Choroid plexus epithelial cell (primary cell): ENCODE measurements around the gene TNFRSF1A.

Source experiments
- DNase-seq: peaks from one replicate; pipeline ENCODE4 v3.0.0-alpha.2; 2010; ENCODE audit warnings: low read depth
- H3K4me3 ChIP-seq: 2 replicates; pipeline ENCODE4 v1.5.1; 2011; ENCODE audit warnings: low read depth, mild to moderate bottlenecking, control low read depth, low read length, moderate library complexity
- TF ChIP-seq, protein P1 (sequence below): conservative IDR thresholded peaks from 2 replicates; pipeline ENCODE4 v1.5.1; 2011; ENCODE audit warnings: low read depth, mild to moderate bottlenecking, control low read depth, inconsistent platforms, low read length, moderate library complexity

TNFRSF1A gene

GRCh38 chr12:6374028-6374785 is 32.3 kb upstream of the TNFRSF1A start:
- H3K4me3 ChIP-seq, result no peak overlapping the region
- TF ChIP-seq, protein P1, sequence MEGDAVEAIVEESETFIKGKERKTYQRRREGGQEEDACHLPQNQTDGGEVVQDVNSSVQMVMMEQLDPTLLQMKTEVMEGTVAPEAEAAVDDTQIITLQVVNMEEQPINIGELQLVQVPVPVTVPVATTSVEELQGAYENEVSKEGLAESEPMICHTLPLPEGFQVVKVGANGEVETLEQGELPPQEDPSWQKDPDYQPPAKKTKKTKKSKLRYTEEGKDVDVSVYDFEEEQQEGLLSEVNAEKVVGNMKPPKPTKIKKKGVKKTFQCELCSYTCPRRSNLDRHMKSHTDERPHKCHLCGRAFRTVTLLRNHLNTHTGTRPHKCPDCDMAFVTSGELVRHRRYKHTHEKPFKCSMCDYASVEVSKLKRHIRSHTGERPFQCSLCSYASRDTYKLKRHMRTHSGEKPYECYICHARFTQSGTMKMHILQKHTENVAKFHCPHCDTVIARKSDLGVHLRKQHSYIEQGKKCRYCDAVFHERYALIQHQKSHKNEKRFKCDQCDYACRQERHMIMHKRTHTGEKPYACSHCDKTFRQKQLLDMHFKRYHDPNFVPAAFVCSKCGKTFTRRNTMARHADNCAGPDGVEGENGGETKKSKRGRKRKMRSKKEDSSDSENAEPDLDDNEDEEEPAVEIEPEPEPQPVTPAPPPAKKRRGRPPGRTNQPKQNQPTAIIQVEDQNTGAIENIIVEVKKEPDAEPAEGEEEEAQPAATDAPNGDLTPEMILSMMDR, result no peak
- no peak for DNase-seq

- DNase-seq, result no peak
- TF ChIP-seq, protein P1, result no peak
- no peak overlapping the region for H3K4me3 ChIP-seq
Observed at GRCh38 chr12:6373022-6373787, 31.3 kb upstream of the TNFRSF1A start.

- no peak overlapping the region for H3K4me3 ChIP-seq
- TF ChIP-seq, protein P1, result no peak
- peak; percentile 83 for DNase-seq
Observed at GRCh38 chr12:6372403-6373003, 30.6 kb upstream of the TNFRSF1A start.

- DNase-seq, result peak; percentile 79
- H3K4me3 ChIP-seq, result no peak overlapping the region
- TF ChIP-seq, protein P1, result peak; percentile 56
Observed at GRCh38 chr12:6370994-6371754, 29.3 kb upstream of the TNFRSF1A start.

DNA sequence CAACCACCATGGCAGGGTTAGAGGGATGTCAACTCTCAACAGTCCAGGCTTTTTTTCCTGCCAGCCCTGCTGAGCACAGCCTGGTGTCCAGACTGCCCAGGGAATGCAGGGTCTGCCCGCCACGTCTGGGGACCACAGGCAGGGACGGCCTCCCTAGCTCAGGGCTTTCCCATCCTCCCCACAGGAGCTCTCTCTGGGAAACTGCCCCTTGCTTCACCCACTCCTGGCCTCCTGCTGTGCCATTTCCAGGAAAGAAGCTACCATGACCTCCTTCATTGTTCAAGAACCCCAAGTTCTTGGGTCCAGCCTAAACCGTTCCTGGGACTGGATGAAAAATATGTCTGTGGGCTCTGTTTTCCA is 28.7 kb upstream of the TNFRSF1A start:
- H3K4me3 ChIP-seq, result no peak overlapping the region

DNA sequence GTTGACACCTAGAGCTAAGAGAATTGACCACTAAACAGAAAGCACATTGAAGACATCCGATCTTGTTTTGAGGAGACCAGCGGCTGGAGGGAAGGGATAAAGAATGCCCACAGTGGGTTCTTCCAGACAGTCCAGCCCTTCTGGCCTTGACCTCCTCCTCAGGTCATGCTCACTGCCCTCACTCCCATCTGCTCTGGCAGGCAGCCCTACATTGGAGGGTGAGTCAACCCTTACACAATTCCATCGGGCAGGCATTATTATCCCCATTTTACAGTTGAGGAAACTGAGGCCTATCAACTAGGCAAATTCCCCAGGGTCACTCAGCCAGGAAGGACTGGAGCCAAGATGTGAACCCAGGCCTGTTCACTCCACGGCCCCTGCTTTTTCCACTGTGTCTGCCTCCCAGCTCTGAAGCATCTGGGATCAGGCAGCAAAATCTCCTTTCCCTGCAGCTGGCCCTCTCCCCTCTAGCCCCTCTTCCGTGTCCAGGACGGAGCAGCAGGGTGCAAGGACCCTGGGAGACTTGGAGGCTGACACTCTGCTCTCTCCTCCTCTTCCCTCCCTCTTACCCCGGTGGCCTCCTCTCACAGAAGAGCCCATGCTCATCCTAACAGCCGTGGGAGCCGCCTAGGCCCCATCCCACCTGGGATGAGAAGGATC is 28.2 kb upstream of the TNFRSF1A start:
- TF ChIP-seq, protein P1, result no peak
- DNase-seq, result peak; percentile 39

More for the DNA sequence above, 28.7 kb upstream of the TNFRSF1A start:
- TF ChIP-seq, protein P1, result no peak
- DNase-seq, result peak; percentile 27

More for the DNA sequence above, 28.2 kb upstream of the TNFRSF1A start:
- no peak overlapping the region for H3K4me3 ChIP-seq
